Hematopoietic multipotent progenitor cell treated with erythropoietin and hydrocortisone succinate and interleukin-3 and kit ligand, for 17 days (in vitro differentiated cells): ENCODE data around the gene PLEKHF1.
"Not testable (repeated sequence)": the region's sequence is repeated elsewhere in the genome, so short reads cannot be mapped to it uniquely, and the experiment has no call there.

Experiments
- DNase-seq: peaks from one replicate; pipeline ENCODE4 v3.0.0-alpha.2; 2015; ENCODE audit warnings: low spot score

PLEKHF1 gene

DNA sequence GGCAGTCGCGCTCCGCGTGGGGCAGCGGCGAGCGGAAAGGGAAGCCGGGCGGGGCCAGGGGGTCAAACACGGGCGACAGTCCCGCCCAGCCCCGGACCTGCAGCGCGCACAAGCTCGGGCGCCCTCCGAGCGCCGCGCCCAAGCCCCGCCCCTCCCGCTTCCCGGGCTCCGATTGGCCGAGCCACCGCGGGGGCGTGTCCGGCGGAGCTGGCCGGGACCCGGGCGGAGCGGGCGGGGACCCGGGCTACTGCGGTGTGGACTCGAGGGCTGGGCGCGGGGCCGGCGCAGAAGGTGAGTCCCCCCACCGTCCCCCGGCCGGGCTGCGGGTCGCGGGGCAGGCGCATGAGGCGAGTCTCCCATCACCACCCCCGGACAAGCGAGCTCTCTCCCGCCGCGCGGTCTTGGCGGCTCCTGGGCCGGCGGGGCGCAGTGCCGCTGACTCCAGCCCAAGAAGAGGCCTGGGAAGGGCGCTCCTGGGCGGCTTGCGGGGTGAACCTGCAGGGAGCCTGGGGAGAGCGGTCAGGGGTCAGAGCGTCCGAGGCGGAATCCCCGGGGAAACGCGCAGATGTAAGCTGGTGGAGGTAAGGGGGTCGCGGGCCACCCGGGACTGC, at the start of gene PLEKHF1:
TSS of gene PLEKHF1 (plus strand) at position 247 of the 611 bp plus-strand sequence. CDS start 8,379 bp downstream, outside the sequence.
- DNase-seq: peak; percentile 55

GRCh38 chr19:29615891-29616425, 49.3 kb upstream of the PLEKHF1 start:
- DNase-seq: no peak

- DNase-seq: no peak
Measured at GRCh38 chr19:29616541-29616940, 48.7 kb upstream of the PLEKHF1 start.

- DNase-seq: no peak
Measured at GRCh38 chr19:29617366-29618266, 47.6 kb upstream of the PLEKHF1 start.

DNA sequence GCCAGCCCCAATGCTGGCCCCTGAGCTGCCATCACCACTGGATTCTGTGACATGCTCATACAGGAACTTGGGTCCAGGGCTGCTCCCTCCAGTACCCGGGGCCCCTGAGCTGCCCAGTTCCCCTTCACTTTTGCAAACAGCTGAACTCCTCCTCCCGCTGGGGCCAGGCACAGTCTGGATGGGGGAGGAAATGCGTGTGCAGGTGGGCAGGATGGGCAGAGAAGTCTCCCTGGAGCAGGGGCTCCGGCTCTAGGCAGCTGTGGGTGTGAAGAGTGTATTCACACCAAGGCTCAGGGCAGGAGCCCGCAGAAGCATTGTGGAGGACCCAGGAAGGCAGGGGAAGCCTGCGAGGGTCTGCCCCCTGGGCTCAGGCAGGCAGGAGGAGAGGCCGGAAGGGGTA, 46.8 kb upstream of the PLEKHF1 start:
- no peak for DNase-seq

- no peak for DNase-seq
Measured at GRCh38 chr19:29618871-29619270, 46.4 kb upstream of the PLEKHF1 start.

- no peak for DNase-seq
Measured at GRCh38 chr19:29620931-29621351, 44.3 kb upstream of the PLEKHF1 start.

DNA sequence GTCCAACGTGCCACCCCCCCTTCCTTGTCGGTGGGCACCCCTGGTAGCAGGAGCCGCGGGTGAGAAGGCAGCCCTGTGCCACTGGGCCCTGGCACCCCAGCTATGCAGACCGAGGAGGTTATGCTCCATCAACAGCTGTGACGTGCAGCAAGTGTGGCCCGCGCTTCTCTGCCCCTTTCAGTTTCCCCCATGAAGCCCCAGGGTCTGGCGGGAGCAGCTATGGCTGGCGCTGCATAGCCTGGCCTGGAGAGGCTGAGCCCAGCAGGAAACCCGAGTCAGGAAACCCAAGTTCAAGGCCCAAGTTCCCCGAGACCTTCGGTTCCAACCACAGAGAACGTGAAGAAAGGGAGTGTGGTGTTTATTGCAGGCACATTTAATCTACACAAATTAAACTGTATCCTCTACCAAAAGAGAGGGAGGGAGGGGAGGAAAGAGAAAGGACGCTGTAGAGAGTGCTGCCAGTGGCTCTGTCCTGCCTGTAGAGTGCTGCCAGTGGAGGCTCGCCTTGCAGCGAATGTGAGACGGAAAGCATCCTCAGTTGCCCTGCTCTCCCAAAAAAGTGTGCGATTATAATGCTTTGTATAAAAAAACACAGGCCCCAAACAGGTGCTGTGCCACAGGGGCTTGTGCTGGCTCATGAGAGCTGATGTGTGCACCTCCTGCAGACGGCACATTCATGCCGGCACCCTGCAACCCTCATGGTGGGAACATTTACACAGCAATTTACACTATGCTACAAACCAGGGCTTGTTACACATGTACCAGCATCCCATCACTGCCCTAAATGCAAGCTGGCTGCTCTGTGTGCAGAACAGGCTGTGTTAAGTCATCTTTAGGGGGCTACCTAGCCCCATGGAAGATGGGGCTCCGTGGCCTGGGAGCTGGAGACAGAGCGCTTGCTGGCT, 42.8 kb upstream of the PLEKHF1 start:
- no peak for DNase-seq

DNA sequence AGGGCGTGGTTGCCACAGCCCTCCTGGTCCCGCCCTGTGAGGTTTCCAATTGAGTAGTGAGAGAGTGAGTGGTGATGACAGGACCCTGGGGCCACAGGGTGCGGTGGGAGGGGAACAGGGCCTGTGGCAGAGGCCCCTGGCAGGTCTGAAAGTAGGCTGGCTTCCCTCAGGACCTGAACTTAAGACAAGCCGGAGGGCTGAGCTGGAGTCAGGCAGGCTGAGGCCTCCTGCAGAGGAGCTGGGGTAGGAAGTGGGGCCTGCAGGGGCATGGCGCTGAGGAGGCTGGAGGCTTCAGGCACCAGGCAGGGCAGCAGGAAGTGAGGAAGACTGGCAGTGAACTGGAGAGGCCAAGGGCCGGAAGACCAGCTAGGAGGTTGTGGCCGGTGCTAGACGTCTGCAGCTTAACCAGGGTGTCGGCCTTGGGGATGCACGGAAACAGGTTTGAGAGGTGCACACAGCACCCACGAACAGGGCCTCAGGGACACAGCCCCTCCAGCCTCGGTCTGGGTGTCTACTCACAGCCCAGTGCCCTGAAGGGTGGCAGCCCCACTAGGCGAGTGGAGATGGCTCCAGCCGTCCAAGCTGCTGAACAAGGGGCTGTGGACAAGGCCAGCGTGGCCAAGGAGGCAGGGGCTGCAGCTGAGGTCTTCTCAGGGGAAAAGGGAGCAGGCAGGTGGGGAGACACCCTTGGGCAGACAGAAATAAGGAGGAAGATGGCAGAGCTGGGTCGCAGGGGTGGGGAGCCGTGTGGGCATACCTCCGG, 41.4 kb upstream of the PLEKHF1 start:
- no peak for DNase-seq

DNA sequence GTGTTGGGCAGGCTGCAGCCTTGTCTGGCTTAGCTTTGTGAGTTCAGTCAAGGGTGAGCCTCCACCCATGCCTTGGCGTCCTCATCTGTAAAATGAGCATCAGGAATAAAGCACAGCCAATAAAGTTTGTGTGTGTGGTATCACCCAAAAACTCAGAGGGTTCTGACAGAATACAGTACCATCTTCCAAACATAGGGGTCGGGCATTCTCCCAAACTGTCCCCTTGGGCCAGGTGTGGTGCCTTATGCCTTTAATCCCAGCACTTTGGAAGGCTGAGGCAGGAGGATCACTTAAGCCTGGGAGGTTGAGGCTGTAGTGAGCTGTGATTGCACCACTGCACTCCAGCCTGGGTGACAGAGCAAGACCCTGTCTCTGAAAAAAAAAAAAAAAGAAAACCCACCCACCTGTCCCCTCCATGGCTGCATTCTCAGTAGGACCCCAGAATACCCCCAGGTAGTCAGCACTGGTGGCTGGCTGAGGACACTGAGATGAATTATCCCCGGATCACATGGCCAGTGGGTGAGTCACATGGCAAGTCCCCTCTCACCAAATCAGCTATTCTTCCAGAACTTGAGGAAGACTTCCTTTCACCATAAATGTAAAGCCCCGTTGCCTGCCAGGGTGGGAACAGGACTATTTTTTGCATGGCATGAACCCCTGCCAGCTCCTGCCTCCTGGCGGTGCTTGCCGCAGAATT, 40.6 kb upstream of the PLEKHF1 start:
- no peak for DNase-seq

DNA sequence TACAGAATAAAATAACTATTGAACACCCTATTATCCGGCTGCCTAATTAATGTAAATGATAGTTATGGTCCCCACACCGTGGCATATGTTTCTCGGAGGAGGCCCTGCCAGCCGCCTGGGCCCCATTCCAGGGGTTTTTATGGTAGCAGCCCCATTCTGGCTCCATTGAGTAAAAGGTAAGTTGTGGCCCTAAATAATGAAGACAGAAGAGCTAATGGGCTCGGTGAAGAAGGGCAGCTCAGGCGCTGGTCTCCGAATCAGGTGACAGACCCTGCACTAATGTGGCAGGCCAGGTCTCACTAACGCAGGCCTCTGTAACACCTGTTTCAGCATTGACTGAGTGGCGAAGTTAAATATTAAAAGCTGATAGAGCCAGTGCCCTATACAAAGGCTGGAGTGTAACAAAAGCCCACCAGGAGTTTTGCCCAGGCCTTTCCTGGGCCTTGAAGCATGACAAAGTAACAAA, 40.0 kb upstream of the PLEKHF1 start:
- DNase-seq: no peak

- DNase-seq: no peak
Measured at GRCh38 chr19:29626386-29626785, 38.9 kb upstream of the PLEKHF1 start.

DNA sequence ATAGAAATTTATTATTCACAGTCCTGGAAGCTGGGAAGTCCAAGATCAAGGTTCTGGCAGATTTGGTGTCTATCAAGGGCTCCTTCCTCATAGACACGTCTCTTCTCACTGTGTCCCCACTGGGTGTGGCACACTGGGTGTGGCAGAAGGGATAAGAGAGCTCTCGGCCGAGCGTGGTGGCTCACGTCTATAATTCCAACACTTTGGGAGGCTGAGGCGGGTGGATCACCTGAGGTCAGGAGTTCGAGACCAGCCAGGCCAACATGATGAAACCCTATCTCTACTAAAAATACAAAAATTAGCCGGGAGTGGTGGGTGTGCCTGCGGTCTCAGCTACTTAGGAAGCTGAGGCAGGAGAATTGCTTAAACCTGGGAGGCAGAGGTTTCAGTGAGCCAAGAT, 38.4 kb upstream of the PLEKHF1 start:
- not testable (repeated sequence) for DNase-seq

- no peak for DNase-seq
Measured at GRCh38 chr19:29628661-29629385, 36.4 kb upstream of the PLEKHF1 start.

DNA sequence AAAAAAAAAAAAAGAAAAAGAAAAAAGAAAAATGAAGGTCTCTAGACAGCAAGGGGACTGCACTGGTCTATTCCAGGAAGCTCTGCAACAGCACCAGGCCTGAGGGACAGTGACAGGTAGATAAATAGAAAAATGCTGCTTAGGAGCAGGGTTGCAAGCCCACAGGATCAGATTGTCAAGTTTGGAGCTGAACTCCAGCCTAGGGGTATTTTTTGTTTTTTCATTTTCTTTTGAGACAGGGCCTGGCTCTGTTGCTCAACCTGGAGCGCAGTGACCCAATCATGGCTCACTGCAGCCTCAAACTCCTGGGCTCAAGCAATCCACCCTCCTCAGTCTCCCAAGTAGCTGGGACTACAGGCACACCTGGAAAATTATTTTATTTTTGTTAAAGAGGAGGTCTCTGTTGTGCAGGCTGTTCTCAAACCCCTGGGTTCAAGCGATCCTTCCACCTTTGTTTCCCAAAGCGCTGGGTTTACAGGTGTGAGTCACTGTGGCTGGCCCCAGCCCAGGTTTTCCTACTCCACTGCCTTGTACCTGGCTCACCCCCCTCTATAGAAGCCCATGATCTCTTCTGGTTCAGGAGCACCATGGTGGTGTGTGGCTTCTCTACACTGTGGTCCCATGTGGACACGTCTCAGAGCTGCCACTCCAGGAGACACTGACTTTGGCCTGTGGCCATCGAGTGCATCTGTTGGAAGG, 35.3 kb upstream of the PLEKHF1 start:
- no peak for DNase-seq

DNA sequence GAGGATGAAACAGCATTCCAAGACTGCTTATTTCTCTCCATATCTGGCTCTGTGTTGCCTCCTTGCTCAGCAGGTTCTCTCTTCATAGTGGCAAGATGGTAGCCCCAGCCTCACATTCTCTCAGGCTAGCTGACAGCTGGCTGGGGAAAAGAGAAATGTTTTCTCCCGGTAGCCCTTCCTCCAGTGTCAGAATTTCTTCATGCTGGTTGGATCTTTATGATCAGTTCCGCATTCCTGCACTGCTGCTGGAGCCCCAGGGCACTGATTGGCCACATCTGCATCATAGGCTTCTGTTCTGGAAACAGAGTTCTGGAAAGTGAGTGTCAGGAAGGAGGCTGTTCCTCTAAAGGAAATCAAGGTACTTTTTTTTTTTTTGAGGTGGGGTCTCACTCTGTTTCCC, 34.6 kb upstream of the PLEKHF1 start:
- DNase-seq: no peak

DNA sequence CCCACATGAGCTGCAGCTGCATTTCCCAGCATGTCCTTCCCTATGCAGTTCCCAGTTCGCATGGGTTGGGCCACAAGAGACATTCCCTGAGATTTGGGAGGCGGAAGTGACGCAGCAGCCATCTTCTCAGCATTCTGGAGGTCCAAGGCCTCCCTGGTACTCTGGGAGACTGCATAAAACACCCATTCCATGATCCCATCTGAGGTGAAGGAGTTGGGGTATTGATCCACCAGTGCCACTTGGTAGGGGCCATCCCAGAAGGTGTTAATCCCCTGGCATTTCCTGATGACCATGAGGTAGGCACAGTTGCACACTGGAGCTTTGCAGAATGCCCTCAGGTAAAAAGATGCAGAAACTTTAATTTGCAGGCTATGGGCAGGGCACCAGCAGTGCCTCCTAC, 33.8 kb upstream of the PLEKHF1 start:
- DNase-seq: no peak

DNA sequence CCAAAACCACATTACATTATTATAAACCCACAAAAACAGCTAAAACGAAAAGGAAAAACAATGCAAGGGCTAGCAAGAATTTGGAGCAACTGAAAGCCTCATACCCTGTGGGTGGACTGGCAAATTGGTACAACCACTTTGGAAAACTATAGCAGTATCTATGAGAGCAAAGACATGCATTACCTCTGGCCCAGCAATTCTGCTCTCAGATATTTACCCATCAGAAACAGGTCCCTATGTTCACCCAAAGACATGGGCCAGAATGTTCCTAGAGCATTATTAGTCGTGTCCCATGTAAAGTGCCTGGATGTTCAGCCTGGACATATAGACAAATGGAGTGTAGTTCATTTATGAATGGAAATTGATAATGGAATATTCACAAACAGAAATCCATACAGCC, 31.3 kb upstream of the PLEKHF1 start:
- DNase-seq: no peak

- DNase-seq: no peak
Measured at GRCh38 chr19:29634423-29635130, 30.7 kb upstream of the PLEKHF1 start.
